Activated T-helper 17 cell treated with anti-CD3 and anti-CD28 coated beads, Interleukin-2, amount 50 U/mL, for 72 hours (primary cell): ENCODE measurements around the gene ZNF674. TPM values are rescaled to one million over a fixed set of nuclear protein-coding genes. Genes with fewer than 3 reads are reported as not detected.
"Not testable (repeated sequence)": the region's sequence is repeated elsewhere in the genome, so short reads cannot be mapped to it uniquely, and the experiment has no call there.

Experiments used
- ATAC-seq: fragments of 150-1000 bp; cut with Tn5 transposase; replicated peaks from 2 replicates; pipeline ENCODE4 v1.10.0; 2021; ENCODE audit warnings: mild to moderate bottlenecking, moderate library complexity
- H3K27ac Mint-ChIP-seq: one replicate; pipeline ENCODE4 v1.8.0; 2022; ENCODE audit warnings: mixed read lengths
- H3K27me3 Mint-ChIP-seq: one replicate; pipeline ENCODE4 v1.8.0; 2022; ENCODE audit warnings: mixed read lengths
- H3K36me3 Mint-ChIP-seq: one replicate; pipeline ENCODE4 v1.8.0; 2022; ENCODE audit warnings: low read depth, mild to moderate bottlenecking, mixed read lengths
- H3K4me1 Mint-ChIP-seq: one replicate; pipeline ENCODE4 v1.8.0; 2022; ENCODE audit warnings: mixed read lengths
- H3K4me3 Mint-ChIP-seq: one replicate; pipeline ENCODE4 v1.8.0; 2022; ENCODE audit warnings: mild to moderate bottlenecking, mixed read lengths
- H3K9me3 Mint-ChIP-seq: one replicate; pipeline ENCODE4 v1.8.0; 2022; ENCODE audit warnings: mixed read lengths
- total RNA-seq, 2 donors: library from RNA; stranded (reverse); gene quantifications; one replicate each; pipeline ENCODE4 v1.2.3, GENCODE V29; 2022

Gene ZNF674
- total RNA-seq, 2 donors from 2014 or later: 2.0 to 3.0 TPM

DNA sequence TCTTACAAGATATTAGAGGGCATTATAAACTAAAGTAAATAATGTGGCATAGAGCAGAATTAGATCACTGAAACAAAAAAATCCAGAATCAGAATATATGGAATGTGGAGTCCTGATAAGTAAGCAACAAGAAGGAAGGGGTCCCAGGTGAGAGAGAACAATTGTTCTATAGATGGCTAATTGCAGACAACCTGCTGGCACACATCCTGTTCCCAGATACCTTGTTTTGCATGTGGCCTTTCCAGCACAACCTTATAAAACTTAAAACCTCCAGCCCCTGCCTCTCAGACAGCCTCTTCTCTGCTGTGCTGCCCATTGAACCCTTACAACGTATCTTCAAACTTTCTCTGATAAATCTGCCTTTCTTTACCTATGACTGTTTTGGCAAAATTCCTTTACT is 4.7 kb upstream of the ZNF674 start:
- no peak for ATAC-seq
- peaks cover 31% of the 10 kb centered on the region for H3K36me3 Mint-ChIP-seq
- H3K27ac Mint-ChIP-seq: no peak overlapping the region
- H3K9me3 Mint-ChIP-seq: no peaks in the 10 kb centered on the region
- H3K4me3 Mint-ChIP-seq: no peak overlapping the region
- no peaks in the 10 kb centered on the region for H3K27me3 Mint-ChIP-seq
- no peaks in the 10 kb centered on the region for H3K4me1 Mint-ChIP-seq

GRCh38 chrX:46547857-46548256 is 2.6 kb upstream of the ZNF674 start:
- H3K36me3 Mint-ChIP-seq: peaks cover 29% of the 10 kb centered on the region
- no peak for ATAC-seq
- H3K9me3 Mint-ChIP-seq: no peaks in the 10 kb centered on the region
- H3K4me3 Mint-ChIP-seq: no peak overlapping the region
- no peak overlapping the region for H3K27ac Mint-ChIP-seq
- H3K27me3 Mint-ChIP-seq: no peaks in the 10 kb centered on the region
- H3K4me1 Mint-ChIP-seq: no peaks in the 10 kb centered on the region

- peak; percentile 65 for ATAC-seq
- Mint-ChIP-seq H3K4me3 (peak overlapping the region; percentile 95), H3K27ac (peak overlapping the region; percentile 98), H3K36me3 (peaks cover 36% of the 10 kb centered on the region)
- not testable (repeated sequence) for H3K27me3 Mint-ChIP-seq, H3K4me1 Mint-ChIP-seq, H3K9me3 Mint-ChIP-seq
These were observed 694 bp downstream of the ZNF674 start for GRCh38 chrX:46544527-46544926.

GRCh38 chrX:46543441-46543840 is 1.8 kb downstream of the ZNF674 start:
- Mint-ChIP-seq H3K4me3 (no peak overlapping the region), H3K36me3 (peaks cover 35% of the 10 kb centered on the region), H3K9me3 (no peaks in the 10 kb centered on the region), H3K27me3 (no peaks in the 10 kb centered on the region), H3K4me1 (no peaks in the 10 kb centered on the region), H3K27ac (no peak overlapping the region)
- ATAC-seq: no peak

- Mint-ChIP-seq H3K27me3 (no peaks in the 10 kb centered on the region), H3K4me3 (no peak overlapping the region), H3K4me1 (no peaks in the 10 kb centered on the region), H3K36me3 (no peaks in the 10 kb centered on the region), H3K9me3 (no peaks in the 10 kb centered on the region), H3K27ac (no peak overlapping the region)
- ATAC-seq: no peak
These were observed 13.8 kb downstream of the ZNF674 start for GRCh38 chrX:46531442-46531841.

- not testable (repeated sequence) for H3K9me3 Mint-ChIP-seq, H3K27me3 Mint-ChIP-seq, H3K36me3 Mint-ChIP-seq, H3K4me3 Mint-ChIP-seq, H3K4me1 Mint-ChIP-seq, H3K27ac Mint-ChIP-seq, ATAC-seq
These were observed 14.8 kb downstream of the ZNF674 start for GRCh38 chrX:46530404-46530908.

GRCh38 chrX:46529740-46530403 is 15.3 kb downstream of the ZNF674 start:
- not testable (repeated sequence) for H3K27me3 Mint-ChIP-seq, H3K27ac Mint-ChIP-seq, H3K4me1 Mint-ChIP-seq, H3K4me3 Mint-ChIP-seq, H3K9me3 Mint-ChIP-seq, H3K36me3 Mint-ChIP-seq
- peak; percentile 34 for ATAC-seq

DNA sequence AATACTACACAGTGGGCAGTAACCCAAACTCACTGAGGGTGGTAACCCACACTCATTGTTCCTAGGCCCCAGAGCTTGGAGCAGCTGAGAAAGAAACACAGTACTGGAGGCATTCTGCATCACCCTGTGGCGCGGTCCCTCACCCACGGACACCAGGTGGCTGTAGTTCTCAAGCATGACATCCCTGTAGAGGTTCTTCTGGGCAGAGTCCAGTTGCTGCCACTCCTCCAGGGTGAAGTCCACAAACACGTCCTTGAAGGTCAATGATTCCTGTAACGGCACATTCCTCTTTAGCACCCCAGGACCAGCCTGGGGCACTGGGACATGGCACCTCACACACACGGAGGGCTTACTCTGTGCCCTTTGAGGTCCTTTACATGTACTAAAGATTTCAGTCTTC is 16.6 kb downstream of the ZNF674 start:
- not testable (repeated sequence) for H3K27me3 Mint-ChIP-seq, H3K9me3 Mint-ChIP-seq, H3K4me3 Mint-ChIP-seq, H3K27ac Mint-ChIP-seq, H3K4me1 Mint-ChIP-seq, ATAC-seq, H3K36me3 Mint-ChIP-seq

GRCh38 chrX:46506076-46506475 is 39.1 kb downstream of the ZNF674 start:
- Mint-ChIP-seq H3K4me1 (no peaks in the 10 kb centered on the region), H3K9me3 (no peaks in the 10 kb centered on the region), H3K36me3 (peaks cover 36% of the 10 kb centered on the region), H3K4me3 (no peak overlapping the region), H3K27me3 (no peaks in the 10 kb centered on the region), H3K27ac (no peak overlapping the region)
- no peak for ATAC-seq

DNA sequence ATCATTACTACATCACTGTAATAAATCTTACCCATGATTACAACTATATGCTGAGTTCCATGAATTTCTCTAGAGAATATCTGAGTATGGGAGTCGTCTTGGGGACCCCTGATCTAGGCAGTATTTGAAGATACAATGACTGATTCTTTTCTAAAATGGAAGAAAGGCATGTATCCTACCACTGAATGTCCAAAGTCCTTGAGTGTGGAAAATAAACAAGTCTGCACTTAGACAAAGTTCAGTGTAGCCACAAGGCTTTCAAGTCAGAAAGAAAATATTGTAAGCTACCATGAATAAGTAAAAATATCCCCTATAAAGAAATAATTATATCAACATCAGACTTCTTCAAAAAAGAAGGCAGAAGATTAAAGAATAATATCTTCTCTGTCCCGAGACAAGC is 42.4 kb downstream of the ZNF674 start:
- Mint-ChIP-seq H3K9me3 (peaks cover 5% of the 10 kb centered on the region), H3K4me3 (no peak overlapping the region), H3K4me1 (no peaks in the 10 kb centered on the region), H3K27me3 (no peaks in the 10 kb centered on the region), H3K27ac (no peak overlapping the region), H3K36me3 (peaks cover 41% of the 10 kb centered on the region)
- no peak for ATAC-seq

DNA sequence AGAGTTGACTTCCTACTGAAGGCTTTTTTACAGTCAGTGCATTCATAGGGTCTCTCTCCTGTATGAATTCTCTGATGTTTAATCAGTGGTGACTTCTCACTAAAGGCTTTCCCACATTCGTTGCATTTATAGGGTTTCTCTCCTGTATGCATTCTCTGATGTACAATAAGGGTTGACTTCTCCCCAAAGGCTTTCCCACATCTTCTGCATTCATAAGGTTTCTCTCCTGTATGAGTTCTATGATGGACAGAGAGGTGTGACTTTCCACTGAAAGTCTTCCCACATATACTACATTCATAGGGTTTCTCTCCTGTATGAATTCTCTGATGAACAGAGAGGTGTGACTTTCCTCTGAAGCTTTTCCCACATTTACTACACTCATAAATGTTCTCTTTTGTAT is 45.2 kb downstream of the ZNF674 start:
- H3K27ac Mint-ChIP-seq: no peak overlapping the region
- peaks cover 8% of the 10 kb centered on the region for H3K9me3 Mint-ChIP-seq
- H3K4me1 Mint-ChIP-seq: no peaks in the 10 kb centered on the region
- no peak for ATAC-seq
- H3K36me3 Mint-ChIP-seq: peaks cover 27% of the 10 kb centered on the region
- H3K27me3 Mint-ChIP-seq: no peaks in the 10 kb centered on the region
- no peak overlapping the region for H3K4me3 Mint-ChIP-seq

DNA sequence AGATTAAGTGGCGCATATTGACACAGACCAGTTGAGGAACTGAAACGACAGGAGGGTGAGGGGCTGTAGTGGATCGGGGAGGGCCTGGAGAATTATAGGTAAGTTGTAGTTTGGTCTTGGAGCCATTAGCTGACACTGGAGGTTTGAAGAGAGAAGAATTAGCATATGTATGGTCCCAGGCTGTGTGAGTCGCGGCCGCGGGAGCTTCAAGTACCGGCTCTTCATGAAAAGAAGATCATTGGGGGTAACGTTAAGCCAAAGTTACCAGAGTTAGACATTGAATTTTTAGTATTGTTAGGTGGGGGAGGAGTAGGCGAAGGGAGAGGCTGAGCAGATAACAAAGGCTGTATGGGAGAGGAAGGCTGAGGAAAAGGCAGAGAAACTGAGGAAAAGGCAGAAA is 56.5 kb downstream of the ZNF674 start:
- Mint-ChIP-seq H3K36me3 (peaks cover 40% of the 10 kb centered on the region), H3K27me3 (no peaks in the 10 kb centered on the region), H3K27ac (no peak overlapping the region), H3K4me1 (no peaks in the 10 kb centered on the region), H3K4me3 (no peak overlapping the region), H3K9me3 (peaks cover 15% of the 10 kb centered on the region)
- no peak for ATAC-seq

GRCh38 chrX:46485897-46486296 is 59.3 kb downstream of the ZNF674 start:
- ATAC-seq: no peak
- Mint-ChIP-seq H3K27me3 (no peaks in the 10 kb centered on the region), H3K36me3 (peaks cover 61% of the 10 kb centered on the region), H3K9me3 (peaks cover 14% of the 10 kb centered on the region), H3K4me3 (no peak overlapping the region), H3K27ac (no peak overlapping the region), H3K4me1 (no peaks in the 10 kb centered on the region)

GRCh38 chrX:46478634-46479033 is 66.6 kb downstream of the ZNF674 start:
- not testable (repeated sequence) for ATAC-seq, H3K4me1 Mint-ChIP-seq, H3K27me3 Mint-ChIP-seq, H3K27ac Mint-ChIP-seq, H3K9me3 Mint-ChIP-seq, H3K4me3 Mint-ChIP-seq
- H3K36me3 Mint-ChIP-seq: peaks cover 32% of the 10 kb centered on the region

GRCh38 chrX:46477435-46477834 is 67.8 kb downstream of the ZNF674 start:
- Mint-ChIP-seq H3K36me3 (peaks cover 30% of the 10 kb centered on the region), H3K4me3 (no peak overlapping the region), H3K4me1 (no peaks in the 10 kb centered on the region), H3K27ac (no peak overlapping the region), H3K27me3 (no peaks in the 10 kb centered on the region), H3K9me3 (no peaks in the 10 kb centered on the region)
- ATAC-seq: no peak

GRCh38 chrX:46465203-46465602 is 80.0 kb downstream of the ZNF674 start:
- H3K4me1 Mint-ChIP-seq: peaks cover 11% of the 10 kb centered on the region
- H3K4me3 Mint-ChIP-seq: no peak overlapping the region
- no peak overlapping the region for H3K27ac Mint-ChIP-seq
- H3K36me3 Mint-ChIP-seq: peaks cover 84% of the 10 kb centered on the region
- H3K9me3 Mint-ChIP-seq: no peaks in the 10 kb centered on the region
- no peak for ATAC-seq
- H3K27me3 Mint-ChIP-seq: no peaks in the 10 kb centered on the region
